GM10266 (cell line): Measurements from ENCODE around the gene MFNG.

Experiments
- DNase-seq: peaks from one replicate; pipeline ENCODE4 v3.0.0; 2012; ENCODE audit errors: extremely low spot score
- TF ChIP-seq, protein P1 (sequence below): IDR thresholded peaks from 2 replicates; pipeline ENCODE4 v1.5.1; 2012; ENCODE audit warnings: mild to moderate bottlenecking, low read depth; ENCODE audit not compliant: control insufficient read depth, insufficient read depth; ENCODE audit errors: missing control alignments

The MFNG gene

GRCh38 chr22:37503850-37504249, 17.7 kb upstream of the MFNG start:
- TF ChIP-seq, protein P1, sequence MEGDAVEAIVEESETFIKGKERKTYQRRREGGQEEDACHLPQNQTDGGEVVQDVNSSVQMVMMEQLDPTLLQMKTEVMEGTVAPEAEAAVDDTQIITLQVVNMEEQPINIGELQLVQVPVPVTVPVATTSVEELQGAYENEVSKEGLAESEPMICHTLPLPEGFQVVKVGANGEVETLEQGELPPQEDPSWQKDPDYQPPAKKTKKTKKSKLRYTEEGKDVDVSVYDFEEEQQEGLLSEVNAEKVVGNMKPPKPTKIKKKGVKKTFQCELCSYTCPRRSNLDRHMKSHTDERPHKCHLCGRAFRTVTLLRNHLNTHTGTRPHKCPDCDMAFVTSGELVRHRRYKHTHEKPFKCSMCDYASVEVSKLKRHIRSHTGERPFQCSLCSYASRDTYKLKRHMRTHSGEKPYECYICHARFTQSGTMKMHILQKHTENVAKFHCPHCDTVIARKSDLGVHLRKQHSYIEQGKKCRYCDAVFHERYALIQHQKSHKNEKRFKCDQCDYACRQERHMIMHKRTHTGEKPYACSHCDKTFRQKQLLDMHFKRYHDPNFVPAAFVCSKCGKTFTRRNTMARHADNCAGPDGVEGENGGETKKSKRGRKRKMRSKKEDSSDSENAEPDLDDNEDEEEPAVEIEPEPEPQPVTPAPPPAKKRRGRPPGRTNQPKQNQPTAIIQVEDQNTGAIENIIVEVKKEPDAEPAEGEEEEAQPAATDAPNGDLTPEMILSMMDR, result no peak
- no peak for DNase-seq

- TF ChIP-seq, protein P1, result no peak
- no peak for DNase-seq
Measured at GRCh38 chr22:37503183-37503683, 17.0 kb upstream of the MFNG start.

- TF ChIP-seq, protein P1, result no peak
- DNase-seq, result no peak
Measured at GRCh38 chr22:37502342-37503182, 16.4 kb upstream of the MFNG start.

DNA sequence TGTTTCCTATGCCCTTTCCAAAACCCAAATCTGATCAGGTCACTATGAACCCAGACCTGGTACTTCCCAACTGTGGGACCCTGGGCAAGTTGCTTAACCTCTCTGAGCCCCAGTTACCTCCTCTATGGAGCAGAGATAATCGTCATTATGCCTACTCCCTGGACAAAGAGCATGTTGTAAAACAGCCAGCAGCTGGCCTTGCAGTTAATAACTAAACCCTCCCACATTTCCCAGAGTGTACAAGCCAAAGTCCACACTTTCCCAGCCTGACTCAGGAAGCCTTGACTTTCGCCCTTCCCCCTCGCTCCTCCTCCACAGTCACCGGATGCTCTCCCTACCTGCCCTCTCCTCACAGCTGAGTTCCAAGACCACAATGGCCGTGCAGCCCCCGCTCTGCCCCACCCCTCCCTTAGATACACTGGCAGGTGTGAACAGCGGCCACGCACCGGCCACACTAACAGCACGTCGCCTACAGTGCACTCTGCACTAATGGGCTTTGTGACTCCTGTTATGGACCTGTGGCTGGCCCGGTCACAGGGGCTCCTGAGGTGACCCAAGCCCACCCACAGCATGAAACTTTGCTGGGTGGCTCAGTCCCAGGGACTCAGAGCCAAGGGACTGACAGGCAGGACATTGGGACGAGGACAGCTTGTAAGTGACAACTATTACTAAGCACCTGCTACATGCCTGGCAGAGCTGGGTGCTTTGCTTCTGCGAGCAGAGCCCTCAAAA, 15.6 kb upstream of the MFNG start:
- no peak for DNase-seq
- TF ChIP-seq, protein P1, result no peak

GRCh38 chr22:37500745-37501609, 14.8 kb upstream of the MFNG start:
- no peak for DNase-seq
- TF ChIP-seq, protein P1, result no peak

DNA sequence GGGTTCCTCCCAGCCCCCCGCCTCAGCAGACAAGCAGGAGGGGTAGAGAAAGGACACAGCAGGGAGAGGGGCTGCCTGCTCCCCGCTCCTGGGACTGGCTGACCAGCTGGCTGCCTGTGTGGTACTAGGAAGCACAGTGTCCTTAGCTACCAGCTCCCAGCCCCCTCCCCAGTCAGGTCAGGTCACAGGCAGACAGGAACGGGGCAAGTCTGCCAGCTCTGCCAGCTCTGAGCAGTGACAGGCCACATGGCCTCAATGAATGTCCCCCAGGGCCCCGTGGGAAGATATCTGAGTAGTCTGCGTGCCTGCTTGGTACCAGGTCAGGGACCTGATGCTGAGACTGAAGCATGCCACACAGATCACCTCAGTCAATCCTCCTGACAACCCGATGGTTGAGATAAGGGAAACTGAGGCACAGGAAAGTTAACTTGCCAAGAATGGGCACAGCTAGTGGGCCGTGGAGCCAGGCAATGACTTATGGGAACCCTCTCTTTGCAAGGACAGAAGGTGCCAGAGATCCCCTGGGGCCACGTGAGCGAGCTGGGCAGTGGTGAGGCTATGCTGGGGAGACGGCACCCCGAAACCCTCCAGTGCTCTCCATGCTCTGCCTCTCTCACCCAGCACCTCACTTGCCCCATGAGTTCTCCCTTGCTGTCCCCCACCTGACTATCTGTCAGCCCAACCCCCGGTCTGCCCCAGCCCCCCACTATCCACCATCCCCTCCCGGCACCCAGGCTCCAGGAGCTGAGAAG, 13.8 kb upstream of the MFNG start:
- TF ChIP-seq, protein P1, result no peak
- DNase-seq, result no peak
